GM12874 (cell line): ENCODE data around the gene IL18RAP.

ENCODE experiments used
- CTCF ChIP-seq: IDR thresholded peaks from 2 replicates; pipeline ENCODE4 v1.5.1; 2011; ENCODE audit warnings: low read depth, mild to moderate bottlenecking, control low read depth, low read length, moderate library complexity; ENCODE audit not compliant: insufficient read depth

IL18RAP gene

GRCh38 chr2:102391565-102391964 lies 31.4 kb upstream of the IL18RAP start:
- no peak for TF ChIP-seq CTCF

GRCh38 chr2:102392096-102392495 lies 30.9 kb upstream of the IL18RAP start:
- TF ChIP-seq CTCF, result no peak

- no peak for TF ChIP-seq CTCF
These were observed 30.0 kb upstream of the IL18RAP start for GRCh38 chr2:102392942-102393341.

- no peak for TF ChIP-seq CTCF
These were observed 26.9 kb upstream of the IL18RAP start for GRCh38 chr2:102396012-102396411.

- TF ChIP-seq CTCF, result no peak
These were observed 25.8 kb upstream of the IL18RAP start for GRCh38 chr2:102397209-102397608.

GRCh38 chr2:102399499-102400141 lies 23.3 kb upstream of the IL18RAP start:
- TF ChIP-seq CTCF, result no peak

- no peak for TF ChIP-seq CTCF
These were observed 21.5 kb upstream of the IL18RAP start for GRCh38 chr2:102401456-102401855.
